K562 (cell line): Measurements from ENCODE around the gene JPH2. TPM values are rescaled to one million over a fixed set of nuclear protein-coding genes. Genes with fewer than 3 reads are reported as not detected.

Source experiments
- ATAC-seq: fragments of 200-7000 bp; cut with Tn5 transposase; 3 replicates; pipeline ENCODE4 v1.9.1; 2020; ENCODE audit warnings: moderate library complexity
- BruUV-seq: library from RNA; stranded (reverse); fragments of 400-500 nt; replicated peaks from 2 replicates; lab custom pipeline; 2021; lab: Mats Ljungman, UMichigan
- CTCF ChIA-PET: fragments of 300-600 bp; formaldehyde crosslinking; extraction: SDS; loops from one replicate; lab custom pipeline; 2021; ENCODE audit warnings: low intra/inter-chr PET ratio; lab: Yijun Ruan, JAX
- POLR2A ChIA-PET: fragments of 300-600, 350-650 bp; sonication (Branson Sonifier 250); formaldehyde crosslinking; extraction: SDS; loops from one replicate; lab custom pipeline; 2021; ENCODE audit warnings: antibody characterized with exemption, inconsistent platforms; lab: Yijun Ruan, JAX
- DNase-seq, 4 experiments: peaks; one replicate each; pipeline versions ENCODE4 v3.0.0 to v3.0.0-alpha.2; 2011 to 2018; ENCODE audit warnings: low spot score in 3 of 4, mixed read lengths in 3 of 4; ENCODE audit errors: extremely low read depth in 1 of 4
- FAIRE-seq: peaks from 2 replicates; lab custom pipeline; 2011; peaks lifted over from hg19 to GRCh38; lab: Jason Lieb, UNC
- H2AFZ ChIP-seq: 2 replicates; pipeline ENCODE4 v1.6.0; 2011; ENCODE audit warnings: low read depth, low read length, control low read depth, inconsistent platforms
- H3K27ac ChIP-seq: fragments of 200-600 bp; 3 replicates; pipeline ENCODE4 v1.8.0; 2011; ENCODE audit warnings: low read depth, mild to moderate bottlenecking, control low read depth, inconsistent platforms, low read length, moderate library complexity, mixed read lengths; ENCODE audit errors: extremely low read depth
- H3K27me3 ChIP-seq, 2 experiments: fragments of 300-600 bp in 1 of 2; 2 replicates in 1 of 2; 3 replicates in 1 of 2; pipeline versions ENCODE4 v1.6.0 to v1.8.0; 2011; ENCODE audit warnings: inconsistent platforms in 2 of 2, low read length in 2 of 2, mild to moderate bottlenecking in 1 of 2, mixed read lengths in 1 of 2, moderate library complexity in 1 of 2; ENCODE audit not compliant: control insufficient read depth in 2 of 2, insufficient read depth in 2 of 2
- H3K36me3 ChIP-seq: fragments of 300-600 bp; 3 replicates; pipeline ENCODE4 v1.8.0; 2011; ENCODE audit warnings: mild to moderate bottlenecking, low read length, inconsistent platforms; ENCODE audit not compliant: control insufficient read depth, insufficient read depth
- H3K4me1 ChIP-seq, 2 experiments: fragments of 200-600 bp in 1 of 2; replicated peaks in 1 of 2; 2 replicates in 1 of 2; 3 replicates in 1 of 2; pipeline versions ENCODE4 v1.5.1 to v1.8.0; 2011; ENCODE audit warnings: inconsistent platforms in 2 of 2, low read length in 2 of 2, mild to moderate bottlenecking in 1 of 2, mixed read lengths in 1 of 2, moderate library complexity in 1 of 2; ENCODE audit not compliant: control insufficient read depth in 2 of 2, insufficient read depth in 2 of 2
- H3K4me2 ChIP-seq: 2 replicates; pipeline ENCODE4 v1.6.1; 2011; ENCODE audit warnings: low read length, control low read depth, inconsistent platforms, mixed read lengths; ENCODE audit not compliant: insufficient read depth
- H3K4me3 ChIP-seq: fragments of 200-600 bp; sonication (generic), shearing (Covaris generic); 2 replicates; pipeline ENCODE4 v1.5.1; 2016; ENCODE audit warnings: control low read depth, inconsistent platforms
- H3K79me2 ChIP-seq: fragments of 200-600 bp; 3 replicates; pipeline ENCODE4 v1.8.0; 2011; ENCODE audit warnings: low read length, inconsistent platforms; ENCODE audit not compliant: control insufficient read depth, insufficient read depth
- H3K9ac ChIP-seq, 2 experiments: 2 replicates each; pipeline versions ENCODE4 v1.6.0 to v1.6.1; 2011; ENCODE audit warnings: low read depth in 2 of 2, low read length in 2 of 2, control low read depth in 1 of 2, inconsistent platforms in 1 of 2, mild to moderate bottlenecking in 1 of 2, mixed read lengths in 1 of 2; ENCODE audit not compliant: insufficient read depth in 1 of 2
- H3K9me1 ChIP-seq: one replicate; pipeline ENCODE4 v1.6.0; 2011; ENCODE audit warnings: inconsistent platforms, mild to moderate bottlenecking, low read length, moderate library complexity; ENCODE audit not compliant: control insufficient read depth, insufficient read depth
- H3K9me3 ChIP-seq: replicated peaks from 2 replicates; pipeline ENCODE4 v1.5.1; 2011; ENCODE audit warnings: low read depth, low read length, inconsistent platforms; ENCODE audit not compliant: control insufficient read depth, insufficient read depth
- H4K20me1 ChIP-seq: replicated peaks from 2 replicates; pipeline ENCODE4 v1.6.1; 2011; ENCODE audit warnings: low read length, inconsistent platforms, mixed read lengths; ENCODE audit not compliant: control insufficient read depth, insufficient read depth
- NELFE ChIP-seq: IDR thresholded peaks from 2 replicates; pipeline ENCODE4 v1.6.1; 2011; ENCODE audit warnings: mild to moderate bottlenecking; ENCODE audit not compliant: insufficient read depth, insufficient read length
- SMARCC2 ChIP-seq: fragments of 450-650 bp; IDR thresholded peaks from 2 replicates; pipeline ENCODE4 v1.6.1; 2017; ENCODE audit warnings: antibody characterized with exemption, moderate library complexity, mild to moderate bottlenecking, low read depth
- TAF15 ChIP-seq: fragments of 200-400 bp; formaldehyde crosslinking; IDR thresholded peaks from 2 replicates; pipeline ENCODE4 v1.6.1; 2017; ENCODE audit warnings: mild to moderate bottlenecking, low read depth, low read length, moderate library complexity
- ZNF354B ChIP-seq: fragments of 250-450 bp; sonication (Bioruptor Pico); IDR thresholded peaks from 2 replicates; pipeline ENCODE4 v1.4.0; 2020
- WGBS: fragments of 100-300 bp; shearing (Covaris generic); methylation state at CpG from one replicate; pipeline ENCODE4 v1.1.6; 2016; ENCODE audit warnings: low coverage, mixed read lengths; ENCODE audit not compliant: insufficient coverage; ENCODE audit errors: missing lambda C conversion rate; 5-methylcytosine and 5-hydroxymethylcytosine counted together
- in situ Hi-C: fragments of 300-500 bp; cut with MboI; formaldehyde crosslinking; loops from 4 replicates; pipeline ENCODE4 v1.15.0; 2018; ENCODE audit warnings: inconsistent platforms, mixed read lengths
- intact Hi-C: fragments of 100-400 bp; cut with micrococcal nuclease; formaldehyde crosslinking; loops from 2 replicates; pipeline ENCODE4 v1.14.2; 2022
- polyA plus RNA-seq, 8 experiments: library from polyadenylated mRNA; depleted of rRNA in 4 of 8; stranded (reverse) in 5 of 8; unstranded in 3 of 8; fragments of >200 nt; fragmentation: Nextera tagmentation in 2 of 8; fragmentation: Illumina TruSeq in 1 of 8; extraction: Ambion mirVana in 2 of 8; extraction: Trizol in 1 of 8; gene quantifications; 2 replicates each; pipeline versions ENCODE4 v1.2.1 to v1.2.3, GENCODE V29; 2011 to 2014; ENCODE audit warnings: inconsistent platforms in 1 of 8, missing spikeins in 1 of 8
- total RNA-seq, 7 experiments: library from RNA; depleted of rRNA in 6 of 7; stranded (reverse); fragments of >200 nt in 6 of 7; fragmentation: Illumina TruSeq in 2 of 7; extraction: Trizol in 2 of 7; gene quantifications; 2 replicates each; pipeline versions ENCODE4 v1.2.1 to v1.2.3, GENCODE V29; 2011 to 2021; ENCODE audit warnings: low replicate concordance in 1 of 7
- TF ChIP-seq, protein P1 (sequence below): sonication (generic); formaldehyde crosslinking; IDR thresholded peaks from 2 replicates; pipeline ENCODE4 v1.9.0; 2022; ENCODE audit warnings: mild to moderate bottlenecking, missing genetic modification reagents
- TF ChIP-seq, protein P2 (sequence below): fragments of 150-350 bp; IDR thresholded peaks from 2 replicates; pipeline ENCODE4 v1.6.1; 2014; ENCODE audit warnings: low read depth, mild to moderate bottlenecking, low read length, borderline replicate concordance

Gene JPH2
- total and polyA plus RNA-seq, 9 of the 15 experiments (the other 6 are each of a cell fraction or from before 2014, with no cell fraction given) = not detected

- Histone ChIP-seq H3K9me3 (no peaks in the 10 kb centered on the region), H2AFZ (no peak overlapping the region), H3K4me2 (no peak overlapping the region), H3K4me1 (no peaks in the 10 kb centered on the region), H3K9ac (no peak overlapping the region), H3K9me1 (no peaks in the 10 kb centered on the region), H3K27me3 (peaks cover 24 to 46% of the 10 kb centered on the region in 2 experiments; a peak in 4 of 5 replicates), H4K20me1 (no peaks in the 10 kb centered on the region), H3K27ac (no peak overlapping the region), H3K4me3 (no peak overlapping the region), H3K79me2 (no peaks in the 10 kb centered on the region), H3K36me3 (no peaks in the 10 kb centered on the region)
- ChIA-PET CTCF (no interaction called here), POLR2A (no interaction called here)
- BruUV-seq = no TSS peak
- ATAC-seq = no peak
- no peak for DNase-seq
- intact Hi-C loops = no loop called here
- WGBS = 0% methylated on average over 3 of the region's 3 CpGs
- no peak for FAIRE-seq
- TF ChIP-seq, protein P1, sequence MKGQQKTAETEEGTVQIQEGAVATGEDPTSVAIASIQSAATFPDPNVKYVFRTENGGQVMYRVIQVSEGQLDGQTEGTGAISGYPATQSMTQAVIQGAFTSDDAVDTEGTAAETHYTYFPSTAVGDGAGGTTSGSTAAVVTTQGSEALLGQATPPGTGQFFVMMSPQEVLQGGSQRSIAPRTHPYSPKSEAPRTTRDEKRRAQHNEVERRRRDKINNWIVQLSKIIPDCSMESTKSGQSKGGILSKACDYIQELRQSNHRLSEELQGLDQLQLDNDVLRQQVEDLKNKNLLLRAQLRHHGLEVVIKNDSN (CRISPR knock-in tag) = no peak
- TF ChIP-seq, protein P2, sequence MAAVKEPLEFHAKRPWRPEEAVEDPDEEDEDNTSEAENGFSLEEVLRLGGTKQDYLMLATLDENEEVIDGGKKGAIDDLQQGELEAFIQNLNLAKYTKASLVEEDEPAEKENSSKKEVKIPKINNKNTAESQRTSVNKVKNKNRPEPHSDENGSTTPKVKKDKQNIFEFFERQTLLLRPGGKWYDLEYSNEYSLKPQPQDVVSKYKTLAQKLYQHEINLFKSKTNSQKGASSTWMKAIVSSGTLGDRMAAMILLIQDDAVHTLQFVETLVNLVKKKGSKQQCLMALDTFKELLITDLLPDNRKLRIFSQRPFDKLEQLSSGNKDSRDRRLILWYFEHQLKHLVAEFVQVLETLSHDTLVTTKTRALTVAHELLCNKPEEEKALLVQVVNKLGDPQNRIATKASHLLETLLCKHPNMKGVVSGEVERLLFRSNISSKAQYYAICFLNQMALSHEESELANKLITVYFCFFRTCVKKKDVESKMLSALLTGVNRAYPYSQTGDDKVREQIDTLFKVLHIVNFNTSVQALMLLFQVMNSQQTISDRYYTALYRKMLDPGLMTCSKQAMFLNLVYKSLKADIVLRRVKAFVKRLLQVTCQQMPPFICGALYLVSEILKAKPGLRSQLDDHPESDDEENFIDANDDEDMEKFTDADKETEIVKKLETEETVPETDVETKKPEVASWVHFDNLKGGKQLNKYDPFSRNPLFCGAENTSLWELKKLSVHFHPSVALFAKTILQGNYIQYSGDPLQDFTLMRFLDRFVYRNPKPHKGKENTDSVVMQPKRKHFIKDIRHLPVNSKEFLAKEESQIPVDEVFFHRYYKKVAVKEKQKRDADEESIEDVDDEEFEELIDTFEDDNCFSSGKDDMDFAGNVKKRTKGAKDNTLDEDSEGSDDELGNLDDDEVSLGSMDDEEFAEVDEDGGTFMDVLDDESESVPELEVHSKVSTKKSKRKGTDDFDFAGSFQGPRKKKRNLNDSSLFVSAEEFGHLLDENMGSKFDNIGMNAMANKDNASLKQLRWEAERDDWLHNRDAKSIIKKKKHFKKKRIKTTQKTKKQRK = no peak
- TF ChIP-seq NELFE (no peak), SMARCC2 (no peak), TAF15 (no peak), ZNF354B (CRISPR knock-in tag) (no peak)
- in situ Hi-C loops = no loop called here
Observed at GRCh38 chr20:44126445-44126844, 60.5 kb downstream of the JPH2 start.
